A549 (cell line): ENCODE measurements around the gene SRSF8. TPM values are rescaled to one million over a fixed set of nuclear protein-coding genes. Genes with fewer than 3 reads are reported as not detected.

Experiments used
- ATAC-seq, 2 experiments: fragments of 200-7000 bp in 1 of 2; fragments of >200 bp in 1 of 2; cut with Nextera tagmentation in 1 of 2; cut with Tn5 transposase in 1 of 2; 3 replicates each; pipeline versions ENCODE4 v1.8.0 to v1.9.1; 2018 to 2020; ENCODE audit warnings: mild to moderate bottlenecking in 1 of 2, moderate library complexity in 1 of 2
- CTCF ChIA-PET: fragments of 300-600 bp; sonication (Branson Sonifier 250); formaldehyde crosslinking; extraction: SDS; loops from one replicate; lab custom pipeline; 2021; ENCODE audit warnings: antibody characterized with exemption, inconsistent platforms; lab: Yijun Ruan, JAX
- POLR2A ChIA-PET: fragments of 350-600 bp; formaldehyde crosslinking; extraction: SDS; loops from one replicate; lab custom pipeline; 2021; ENCODE audit warnings: antibody characterized with exemption, inconsistent platforms; lab: Yijun Ruan, JAX
- DNase-seq, 2 experiments: peaks; one replicate each; pipeline versions ENCODE4 v3.0.0 to v3.0.0-alpha.2; 2011 to 2016; ENCODE audit warnings: low read depth in 1 of 2, low spot score in 1 of 2
- FAIRE-seq: peaks from 2 replicates; lab custom pipeline; 2011; peaks lifted over from hg19 to GRCh38; lab: Jason Lieb, UNC
- H3K27ac ChIP-seq, 2 experiments: fragments of >200 bp; sonication (Bioruptor Twin); formaldehyde crosslinking; 3 replicates each; pipeline ENCODE4 v1.5.1; 2016 to 2017
- H3K4me1 ChIP-seq: fragments of >200 bp; sonication (Bioruptor Twin); formaldehyde crosslinking; 3 replicates; pipeline ENCODE4 v1.6.1; 2016
- H3K4me2 ChIP-seq: fragments of >200 bp; sonication (Bioruptor Twin); formaldehyde crosslinking; 3 replicates; pipeline ENCODE4 v1.6.1; 2016
- H3K4me3 ChIP-seq: fragments of >200 bp; sonication (Bioruptor Twin); formaldehyde crosslinking; 3 replicates; pipeline ENCODE4 v1.5.1; 2016
- H3K9me3 ChIP-seq: fragments of >200 bp; sonication (Bioruptor Twin); formaldehyde crosslinking; 3 replicates; pipeline ENCODE4 v1.6.1; 2016
- BCL3 ChIP-seq: fragments of >200 bp; sonication (Bioruptor Twin); formaldehyde crosslinking; IDR thresholded peaks from 3 replicates; pipeline ENCODE4 v1.6.1; 2016
- BHLHE40 ChIP-seq: IDR thresholded peaks from 2 replicates; pipeline ENCODE4 v1.6.1; 2012; ENCODE audit warnings: low read depth, low read length, inconsistent platforms
- CBX2 ChIP-seq: fragments of 200-600 bp; sonication (generic); IDR thresholded peaks from 2 replicates; pipeline ENCODE4 v1.6.1; 2016; ENCODE audit warnings: low read depth, mild to moderate bottlenecking, borderline replicate concordance
- EHF ChIP-seq: fragments of 250-450 bp; sonication (Bioruptor Pico); IDR thresholded peaks from 2 replicates; pipeline ENCODE4 v1.5.0; 2020; ENCODE audit warnings: mild to moderate bottlenecking
- FOSL2 ChIP-seq, 2 experiments: fragments of 450-650 bp in 1 of 2; fragments of >200 bp in 1 of 2; sonication (Bioruptor Twin) in 1 of 2; formaldehyde crosslinking; IDR thresholded peaks; 2 replicates each; pipeline versions ENCODE4 v1.5.0 to v1.6.1; 2016 to 2020; ENCODE audit warnings: mild to moderate bottlenecking in 1 of 2, moderate library complexity in 1 of 2
- GATA3 ChIP-seq: IDR thresholded peaks from 2 replicates; pipeline ENCODE4 v1.6.1; 2012; ENCODE audit warnings: borderline replicate concordance
- HES2 ChIP-seq: fragments of >200 bp; sonication (Bioruptor Twin); formaldehyde crosslinking; IDR thresholded peaks from 2 replicates; pipeline ENCODE4 v1.6.1; 2016
- HEYL ChIP-seq: fragments of 250-450 bp; sonication (Bioruptor Pico); IDR thresholded peaks from 2 replicates; pipeline ENCODE4 v1.8.0; 2021; ENCODE audit warnings: mild to moderate bottlenecking, moderate library complexity
- HMGXB4 ChIP-seq: fragments of 250-450 bp; sonication (Bioruptor Pico); IDR thresholded peaks from 2 replicates; pipeline ENCODE4 v1.5.0; 2021; ENCODE audit warnings: mild to moderate bottlenecking, moderate library complexity, borderline replicate concordance
- HOXB13 ChIP-seq: fragments of 250-450 bp; sonication (Bioruptor Pico); IDR thresholded peaks from 2 replicates; pipeline ENCODE4 v1.5.0; 2020; ENCODE audit warnings: low read depth, mild to moderate bottlenecking, moderate library complexity
- JUN ChIP-seq, 2 experiments: fragments of >200 bp; sonication (Bioruptor Twin); formaldehyde crosslinking; IDR thresholded peaks; 2 replicates in 1 of 2; 3 replicates in 1 of 2; pipeline ENCODE4 v1.6.1; 2016 to 2017
- KDM1A ChIP-seq: fragments of 200-600 bp; sonication (generic); IDR thresholded peaks from 2 replicates; pipeline ENCODE4 v1.6.1; 2016; ENCODE audit warnings: low read depth, mild to moderate bottlenecking
- NFE2L2 ChIP-seq: fragments of 150-350 bp; conservative IDR thresholded peaks from 2 replicates; pipeline ENCODE4 v1.6.1; 2014; ENCODE audit warnings: low read length
- NPAS2 ChIP-seq: fragments of 250-450 bp; sonication (Bioruptor Pico); IDR thresholded peaks from 2 replicates; pipeline ENCODE4 v1.8.0; 2022; ENCODE audit warnings: mild to moderate bottlenecking, moderate library complexity, borderline replicate concordance
- PHF8 ChIP-seq: fragments of 200-600 bp; sonication (generic); IDR thresholded peaks from 2 replicates; pipeline ENCODE4 v1.6.1; 2016; ENCODE audit warnings: low read depth, mild to moderate bottlenecking, antibody characterized with exemption, moderate library complexity, borderline replicate concordance
- REST ChIP-seq: fragments of 200-600 bp; sonication (generic); IDR thresholded peaks from 2 replicates; pipeline ENCODE4 v1.6.1; 2016; ENCODE audit warnings: antibody characterized with exemption, mild to moderate bottlenecking, moderate library complexity
- ZC3H11A ChIP-seq: fragments of 450-650 bp; IDR thresholded peaks from 2 replicates; pipeline ENCODE4 v1.6.1; 2014; ENCODE audit warnings: antibody characterized with exemption, mild to moderate bottlenecking
- WGBS: methylation state at CpG from one replicate; pipeline ENCODE4 v1.1.6; 2017; ENCODE audit errors: missing lambda C conversion rate; 5-methylcytosine and 5-hydroxymethylcytosine counted together
- polyA plus RNA-seq, 4 experiments: library from polyadenylated mRNA; depleted of rRNA in 3 of 4; stranded (reverse); fragments of >200 nt; fragmentation: RNase III in 1 of 4; extraction: RNeasy Plus Mini Kit Qiagen cat#74134 plus additional on column Dnase treatment in 1 of 4; gene quantifications; 2 replicates in 3 of 4; 3 replicates in 1 of 4; pipeline ENCODE4 v1.2.3, GENCODE V29; 2011 to 2017
- TF ChIP-seq, protein P1 (sequence below): fragments of >200 bp; sonication (Bioruptor Twin); formaldehyde crosslinking; IDR thresholded peaks from 3 replicates; pipeline ENCODE4 v1.5.1; 2016

SRSF8 gene
- polyA plus RNA-seq, 2 of the 4 experiments (the other 2 are of a cell fraction) = 15.1 to 30.2 TPM

- Histone ChIP-seq H3K9me3 (no peaks in the 10 kb centered on the region), H3K27ac (no peak overlapping the region), H3K4me2 (no peak overlapping the region), H3K4me1 (peaks cover 24% of the 10 kb centered on the region), H3K4me3 (no peak overlapping the region)
- ChIA-PET CTCF (interaction anchor here (1.0 to 4.6 kb wide), 5 partner anchors 8 to 51 kb away, joined by 3 to 17 read pairs (median 6); partner anchors contain the start of gene SRSF8), POLR2A (no interaction called here)
- FAIRE-seq (no peak), ATAC-seq (no peak), DNase-seq (no peak)
- no peak for TF ChIP-seq NFE2L2
Observed at GRCh38 chr11:95091663-95092180, 25.0 kb downstream of the SRSF8 start.

- peaks cover 24% of the 10 kb centered on the region for H3K4me1 ChIP-seq
- H3K4me2 ChIP-seq = peak overlapping the region; percentile 55
- no peaks in the 10 kb centered on the region for H3K9me3 ChIP-seq
- CTCF ChIA-PET = interaction anchor here (0.7 to 4.6 kb wide), 6 partner anchors 7 to 352 kb away, joined by 3 to 17 read pairs (median 5); partner anchors contain the start of gene SRSF8
- H3K27ac ChIP-seq = peak overlapping the region in 1 of 2 experiments; percentile 65; a peak in 4 of 6 replicates
- no peak overlapping the region for H3K4me3 ChIP-seq
- POLR2A ChIA-PET = no interaction called here
- no peak for FAIRE-seq
- ATAC-seq = peak in 1 of 2 experiments; percentile 51; a peak in 3 of 6 replicates
- WGBS = 32% methylated on average over 5 of the region's 5 CpGs
- TF ChIP-seq, protein P1, sequence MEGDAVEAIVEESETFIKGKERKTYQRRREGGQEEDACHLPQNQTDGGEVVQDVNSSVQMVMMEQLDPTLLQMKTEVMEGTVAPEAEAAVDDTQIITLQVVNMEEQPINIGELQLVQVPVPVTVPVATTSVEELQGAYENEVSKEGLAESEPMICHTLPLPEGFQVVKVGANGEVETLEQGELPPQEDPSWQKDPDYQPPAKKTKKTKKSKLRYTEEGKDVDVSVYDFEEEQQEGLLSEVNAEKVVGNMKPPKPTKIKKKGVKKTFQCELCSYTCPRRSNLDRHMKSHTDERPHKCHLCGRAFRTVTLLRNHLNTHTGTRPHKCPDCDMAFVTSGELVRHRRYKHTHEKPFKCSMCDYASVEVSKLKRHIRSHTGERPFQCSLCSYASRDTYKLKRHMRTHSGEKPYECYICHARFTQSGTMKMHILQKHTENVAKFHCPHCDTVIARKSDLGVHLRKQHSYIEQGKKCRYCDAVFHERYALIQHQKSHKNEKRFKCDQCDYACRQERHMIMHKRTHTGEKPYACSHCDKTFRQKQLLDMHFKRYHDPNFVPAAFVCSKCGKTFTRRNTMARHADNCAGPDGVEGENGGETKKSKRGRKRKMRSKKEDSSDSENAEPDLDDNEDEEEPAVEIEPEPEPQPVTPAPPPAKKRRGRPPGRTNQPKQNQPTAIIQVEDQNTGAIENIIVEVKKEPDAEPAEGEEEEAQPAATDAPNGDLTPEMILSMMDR = peak; percentile 8; the same call in 1 of the 3 replicates
- no peak for TF ChIP-seq JUN (IDR thresholded peaks at IDR 0.05)
- peak; percentile 41 to 46 for DNase-seq
Observed at GRCh38 chr11:95092549-95093324, 26.0 kb downstream of the SRSF8 start.

DNA sequence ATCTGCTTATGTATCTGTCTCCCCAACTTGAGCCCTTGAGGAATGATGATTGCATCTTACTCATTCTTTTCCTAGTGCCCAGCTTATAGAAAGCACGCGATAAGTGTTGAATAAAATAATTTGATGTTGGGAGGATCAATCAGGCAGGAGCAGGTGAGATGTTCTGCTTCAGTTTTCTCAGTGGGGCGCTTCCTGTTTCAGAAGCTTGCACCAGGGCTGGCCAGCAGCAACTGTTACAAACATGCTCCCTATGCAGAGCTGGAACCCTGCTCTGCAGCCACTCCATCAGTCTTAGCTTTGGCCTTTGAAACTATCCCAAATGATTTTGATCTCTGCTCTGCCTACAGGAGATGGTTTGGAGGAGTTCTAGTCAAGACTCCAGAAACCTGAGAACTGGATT, 26.8 kb downstream of the SRSF8 start:
- peak overlapping the region in 1 of 2 experiments; percentile 65; a peak in 3 of 6 replicates for H3K27ac ChIP-seq
- no peak for ATAC-seq
- no peak for TF ChIP-seq GATA3
- TF ChIP-seq HOXB13 (CRISPR knock-in tag) = no peak
- no peak for TF ChIP-seq KDM1A
- TF ChIP-seq CBX2 = no peak
- TF ChIP-seq BHLHE40 = no peak
- TF ChIP-seq PHF8 = no peak
- TF ChIP-seq FOSL2 (IDR thresholded peaks at IDR 0.05) = no peak
- TF ChIP-seq FOSL2 (CRISPR knock-in tag; IDR thresholded peaks at IDR 0.05) = no peak
- no peak for TF ChIP-seq ZC3H11A
- no peak for TF ChIP-seq EHF (CRISPR knock-in tag)
- TF ChIP-seq HEYL (CRISPR knock-in tag) = no peak
- TF ChIP-seq NFE2L2 = no peak
- TF ChIP-seq, protein P1 = no peak
- TF ChIP-seq REST = no peak
- TF ChIP-seq NPAS2 (CRISPR knock-in tag) = no peak
- no peak for TF ChIP-seq HES2
- no peak for TF ChIP-seq HMGXB4 (CRISPR knock-in tag)
- no peak for TF ChIP-seq BCL3

More for the DNA sequence above, 26.8 kb downstream of the SRSF8 start:
- ChIA-PET CTCF (interaction anchor here (0.7 to 4.6 kb wide), 4 partner anchors 8 to 353 kb away, joined by 3 to 17 read pairs (median 6); partner anchors contain the start of gene SRSF8), POLR2A (no interaction called here)
- Histone ChIP-seq H3K9me3 (no peaks in the 10 kb centered on the region), H3K4me1 (peaks cover 24% of the 10 kb centered on the region), H3K4me2 (peak overlapping the region; percentile 55), H3K4me3 (no peak overlapping the region)
- 96% methylated on average over 3 of the region's 3 CpGs for WGBS
- FAIRE-seq = no peak
- no peak for DNase-seq
